ENCODE measurements around the gene MMP27. TPM values are rescaled to one million over a fixed set of nuclear protein-coding genes. Genes with fewer than 3 reads are reported as not detected.

The MMP27 gene
- total RNA-seq, 1 experiment from 2014 or later, result not detected

DNA sequence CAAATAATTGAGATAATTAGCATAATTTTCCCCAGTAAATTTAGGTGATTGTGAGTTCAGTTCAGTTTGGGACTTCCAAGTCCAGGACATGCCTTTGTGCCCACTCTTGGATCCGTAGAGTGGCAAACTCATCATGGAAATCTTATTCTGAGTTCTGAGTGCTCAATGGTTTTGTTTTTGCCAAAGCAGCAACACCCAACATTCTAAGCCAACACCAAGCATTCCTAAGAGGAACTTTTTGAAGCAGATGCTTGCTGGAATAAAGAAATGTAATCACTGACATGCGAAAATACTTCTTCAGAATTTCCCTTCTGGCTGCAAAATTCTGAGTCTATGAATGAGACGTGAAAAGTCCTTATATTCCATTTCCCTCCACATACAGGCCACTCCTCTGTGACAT, 10.4 kb downstream of the MMP27 start:
- Mint-ChIP-seq H3K36me3 (ENCODE audit: insufficient read depth in 1 of 3, low read depth in 3 of 3) (no peaks in the 10 kb centered on the region), H3K9me3 (no peaks in the 10 kb centered on the region), H3K27ac (no peak overlapping the region), H3K4me1 (no peaks in the 10 kb centered on the region), H3K27me3 (ENCODE audit: low read depth) (no peaks in the 10 kb centered on the region), H3K4me3 (no peak overlapping the region)
- H3K9me3 ChIP-seq (ENCODE audit: control insufficient read depth, low read depth, low read length), result no peaks in the 10 kb centered on the region
- H3K23ac ChIP-seq (ENCODE audit: insufficient read length, low read depth, low read length), result no peak overlapping the region
- no peaks in the 10 kb centered on the region for H3K79me1 ChIP-seq (ENCODE audit: insufficient read depth, low read depth, low read length, poor library complexity, severe bottlenecking)
- no peak overlapping the region for H2BK120ac ChIP-seq (ENCODE audit: low read depth, low read length, poor library complexity, severe bottlenecking)
- no peak overlapping the region for H2BK12ac ChIP-seq (ENCODE audit: insufficient read length, low read depth, low read length)
- H4K5ac ChIP-seq (ENCODE audit: insufficient read length, low read depth, low read length), result no peak overlapping the region
- no peak overlapping the region for H3K56ac ChIP-seq (ENCODE audit: insufficient read length, low read depth, low read length)
- TF ChIP-seq, protein P1, sequence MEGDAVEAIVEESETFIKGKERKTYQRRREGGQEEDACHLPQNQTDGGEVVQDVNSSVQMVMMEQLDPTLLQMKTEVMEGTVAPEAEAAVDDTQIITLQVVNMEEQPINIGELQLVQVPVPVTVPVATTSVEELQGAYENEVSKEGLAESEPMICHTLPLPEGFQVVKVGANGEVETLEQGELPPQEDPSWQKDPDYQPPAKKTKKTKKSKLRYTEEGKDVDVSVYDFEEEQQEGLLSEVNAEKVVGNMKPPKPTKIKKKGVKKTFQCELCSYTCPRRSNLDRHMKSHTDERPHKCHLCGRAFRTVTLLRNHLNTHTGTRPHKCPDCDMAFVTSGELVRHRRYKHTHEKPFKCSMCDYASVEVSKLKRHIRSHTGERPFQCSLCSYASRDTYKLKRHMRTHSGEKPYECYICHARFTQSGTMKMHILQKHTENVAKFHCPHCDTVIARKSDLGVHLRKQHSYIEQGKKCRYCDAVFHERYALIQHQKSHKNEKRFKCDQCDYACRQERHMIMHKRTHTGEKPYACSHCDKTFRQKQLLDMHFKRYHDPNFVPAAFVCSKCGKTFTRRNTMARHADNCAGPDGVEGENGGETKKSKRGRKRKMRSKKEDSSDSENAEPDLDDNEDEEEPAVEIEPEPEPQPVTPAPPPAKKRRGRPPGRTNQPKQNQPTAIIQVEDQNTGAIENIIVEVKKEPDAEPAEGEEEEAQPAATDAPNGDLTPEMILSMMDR (conservative IDR thresholded peaks at IDR 0.05), result no peak
- H3K14ac ChIP-seq (ENCODE audit: insufficient read depth, low read length), result no peak overlapping the region
- H3K18ac ChIP-seq (ENCODE audit: insufficient read length, low read depth, low read length), result no peak overlapping the region
- no CpG with 5 or more reads among the region's 3 CpGs for WGBS (ENCODE audit: extremely low coverage, insufficient read length, low lambda C conversion rate)
- H2BK15ac ChIP-seq (ENCODE audit: low read depth, low read length), result no peak overlapping the region
- DNase-seq, result no peak
- H3K23me2 ChIP-seq (ENCODE audit: insufficient read length, low read depth, low read length, poor library complexity, severe bottlenecking), result no peaks in the 10 kb centered on the region
- H2AFZ ChIP-seq (ENCODE audit: low read length), result no peak overlapping the region
- H3K4ac ChIP-seq (ENCODE audit: low read depth, low read length), result no peak overlapping the region
- H3T11ph ChIP-seq (ENCODE audit: low read length), result no peak overlapping the region
- no peak overlapping the region for H2BK20ac ChIP-seq (ENCODE audit: low read depth, low read length, poor library complexity, severe bottlenecking)
- no peak overlapping the region for H4K91ac ChIP-seq (ENCODE audit: insufficient read length, low read depth, low read length)
- H3K79me2 ChIP-seq (ENCODE audit: insufficient read depth, low read length), result no peaks in the 10 kb centered on the region
- H3K4me1 ChIP-seq (ENCODE audit: insufficient read depth, low read length), result no peaks in the 10 kb centered on the region
- H3K9ac ChIP-seq (ENCODE audit: extremely low read depth, insufficient read length, low read length), result no peak overlapping the region
- H2BK5ac ChIP-seq (ENCODE audit: insufficient read length, low read length), result no peak overlapping the region
- no peaks in the 10 kb centered on the region for H4K20me1 ChIP-seq (ENCODE audit: control insufficient read depth, insufficient read depth, insufficient read length)
- H3K27me3 ChIP-seq (ENCODE audit: insufficient read depth, low read length), result no peaks in the 10 kb centered on the region
- H3K4me2 ChIP-seq (ENCODE audit: insufficient read depth, insufficient read length, low read length), result no peak overlapping the region
- no peak overlapping the region for H2AK5ac ChIP-seq (ENCODE audit: insufficient read length, low read length)
- H3K27ac ChIP-seq (ENCODE audit: insufficient read length, low read depth, low read length), result no peak overlapping the region
- no peak overlapping the region for H4K8ac ChIP-seq (replicated peaks; ENCODE audit: insufficient read length, low read depth, low read length)
